Smooth muscle cell (in vitro differentiated cells): ENCODE data around the gene COBL. TPM values are rescaled to one million over a fixed set of nuclear protein-coding genes. Genes with fewer than 3 reads are reported as not detected.

ENCODE experiments used
- DNase-seq: peaks from one replicate; lab custom pipeline; 2025; ENCODE audit not compliant: unreplicated experiment; lab: John Stamatoyannopoulos, UW
- H2AFZ ChIP-seq: fragments of 200-600 bp; sonication (generic); 2 replicates; pipeline ENCODE4 v1.6.0; 2016; ENCODE audit warnings: antibody characterized with exemption, low read depth, mild to moderate bottlenecking
- H3F3A ChIP-seq: fragments of 200-600 bp; sonication (generic); 2 replicates; pipeline ENCODE4 v1.6.0; 2017; ENCODE audit warnings: antibody characterized with exemption, low read depth
- H3K27ac ChIP-seq: fragments of 200-600 bp; sonication (generic); 2 replicates; pipeline ENCODE4 v1.5.1; 2016; ENCODE audit warnings: low read depth, mild to moderate bottlenecking
- H3K27me3 ChIP-seq: fragments of 200-600 bp; sonication (generic); 2 replicates; pipeline ENCODE4 v1.6.1; 2016; ENCODE audit warnings: low read depth, mild to moderate bottlenecking
- H3K36me3 ChIP-seq: fragments of 200-600 bp; sonication (generic); 2 replicates; pipeline ENCODE4 v1.5.1; 2016; ENCODE audit warnings: low read depth
- H3K4me1 ChIP-seq: fragments of 200-600 bp; sonication (generic); 2 replicates; pipeline ENCODE4 v1.5.1; 2016; ENCODE audit warnings: low read depth
- H3K4me2 ChIP-seq: fragments of 200-600 bp; sonication (generic); 2 replicates; pipeline ENCODE4 v1.6.0; 2016; ENCODE audit warnings: mild to moderate bottlenecking
- H3K4me3 ChIP-seq: fragments of 200-600 bp; sonication (generic); 2 replicates; pipeline ENCODE4 v1.5.1; 2016; ENCODE audit warnings: mild to moderate bottlenecking
- H3K79me2 ChIP-seq: fragments of 200-600 bp; sonication (generic); 2 replicates; pipeline ENCODE4 v1.6.0; 2016; ENCODE audit warnings: low read depth, mild to moderate bottlenecking
- H3K9ac ChIP-seq: fragments of 200-600 bp; sonication (generic); 2 replicates; pipeline ENCODE4 v1.6.0; 2016; ENCODE audit warnings: low read depth
- H3K9me3 ChIP-seq: fragments of 200-600 bp; sonication (generic); replicated peaks from 2 replicates; pipeline ENCODE4 v1.5.1; 2016; ENCODE audit warnings: low read depth
- H4K20me1 ChIP-seq: fragments of 200-600 bp; sonication (generic); 2 replicates; pipeline ENCODE4 v1.6.0; 2016; ENCODE audit warnings: low read depth
- CTCF ChIP-seq: fragments of 200-600 bp; sonication (generic); IDR thresholded peaks from 2 replicates; pipeline ENCODE4 v1.5.1; 2017; ENCODE audit warnings: borderline replicate concordance, mild to moderate bottlenecking, antibody characterized with exemption; ENCODE audit not compliant: insufficient read depth, poor library complexity, severe bottlenecking
- WGBS: methylation state at CpG from one replicate; pipeline ENCODE4 v1.1.7; 2016; ENCODE audit warnings: low lambda C conversion rate; 5-methylcytosine and 5-hydroxymethylcytosine counted together
- polyA plus RNA-seq: library from polyadenylated mRNA; unstranded; fragments of >200 nt; fragmentation: Nextera tagmentation; extraction: Ambion mirVana; gene quantifications from 2 replicates; pipeline ENCODE4 v1.2.1, GENCODE V29; 2016
- total RNA-seq: library from RNA; depleted of rRNA; stranded (reverse); fragments of >200 nt; gene quantifications from 2 replicates; pipeline ENCODE4 v1.2.3, GENCODE V29; 2014

The COBL gene
- total and polyA plus RNA-seq, 2 experiments from 2014 or later: 0.47 to 2.8 TPM

- Histone ChIP-seq H4K20me1 (no peaks in the 10 kb centered on the region), H3K36me3 (no peaks in the 10 kb centered on the region), H3K9me3 (no peaks in the 10 kb centered on the region), H3K27ac (peak overlapping the region; percentile 54), H3K4me3 (no peak overlapping the region), H3K4me2 (peak overlapping the region; percentile 13), H3F3A (no peaks in the 10 kb centered on the region), H2AFZ (no peak overlapping the region), H3K27me3 (no peaks in the 10 kb centered on the region), H3K4me1 (peaks cover 18% of the 10 kb centered on the region), H3K9ac (no peak overlapping the region), H3K79me2 (peaks cover 2% of the 10 kb centered on the region)
- TF ChIP-seq CTCF: no peak
- 27% methylated on average over 8 of the region's 8 CpGs for WGBS
- no peak for DNase-seq
These were observed 90.4 kb downstream of the COBL start for GRCh38 chr7:51226063-51226755.

- no peak for DNase-seq
- H3K27ac ChIP-seq: no peak overlapping the region
- no peaks in the 10 kb centered on the region for H3F3A ChIP-seq
- H3K79me2 ChIP-seq: peaks cover 2% of the 10 kb centered on the region
- no peaks in the 10 kb centered on the region for H3K27me3 ChIP-seq
- 81% methylated on average over 17 of the region's 17 CpGs for WGBS
- H3K4me2 ChIP-seq: no peak overlapping the region
- no peak overlapping the region for H3K9ac ChIP-seq
- TF ChIP-seq CTCF: peak; percentile 34
- H3K4me3 ChIP-seq: no peak overlapping the region
- no peaks in the 10 kb centered on the region for H3K36me3 ChIP-seq
- no peaks in the 10 kb centered on the region for H3K9me3 ChIP-seq
- H3K4me1 ChIP-seq: peaks cover 18% of the 10 kb centered on the region
- H4K20me1 ChIP-seq: no peaks in the 10 kb centered on the region
- H2AFZ ChIP-seq: no peak overlapping the region
These were observed 91.6 kb downstream of the COBL start for GRCh38 chr7:51224811-51225595.

GRCh38 chr7:51223505-51223904 is 93.1 kb downstream of the COBL start:
- no peak for DNase-seq
- peaks cover 2% of the 10 kb centered on the region for H3K79me2 ChIP-seq
- TF ChIP-seq CTCF: no peak

More at GRCh38 chr7:51223505-51223904, 93.1 kb downstream of the COBL start:
- H3K27ac ChIP-seq: no peak overlapping the region
- no peak overlapping the region for H3K4me2 ChIP-seq
- no peak overlapping the region for H3K4me3 ChIP-seq
- no peaks in the 10 kb centered on the region for H4K20me1 ChIP-seq
- 92% methylated on average over 2 of the region's 2 CpGs for WGBS
- H3K27me3 ChIP-seq: no peaks in the 10 kb centered on the region
- no peaks in the 10 kb centered on the region for H3F3A ChIP-seq
- H3K9me3 ChIP-seq: no peaks in the 10 kb centered on the region
- no peak overlapping the region for H3K9ac ChIP-seq
- peaks cover 9% of the 10 kb centered on the region for H3K4me1 ChIP-seq
- no peak overlapping the region for H2AFZ ChIP-seq
- H3K36me3 ChIP-seq: no peaks in the 10 kb centered on the region
